Upper lobe of left lung (tissue), 4 donors: ENCODE results near the gene ARMH3.

Experiments used
- POLR2A ChIP-seq, 4 donors: fragments of 450-650 bp; IDR thresholded peaks; one replicate each; pipeline ENCODE4 v1.5.1; 2016 to 2017; ENCODE audit warnings: antibody characterized with exemption in 4 of 4, mild to moderate bottlenecking in 2 of 4
- POLR2AphosphoS5 ChIP-seq, 2 donors: sonication (generic); formaldehyde crosslinking; IDR thresholded peaks; one replicate each; pipeline ENCODE4 v1.5.1; 2017; ENCODE audit warnings: antibody characterized with exemption in 2 of 2
- TF ChIP-seq, protein P1 (sequence below), 6 experiments: fragments of 450-650 bp in 4 of 6; fragments of 200-600 bp in 2 of 6; sonication (generic) in 2 of 6; IDR thresholded peaks; one replicate each; pipeline ENCODE4 v1.5.1; 2016 to 2019; ENCODE audit warnings: antibody characterized with exemption in 6 of 6

DNA sequence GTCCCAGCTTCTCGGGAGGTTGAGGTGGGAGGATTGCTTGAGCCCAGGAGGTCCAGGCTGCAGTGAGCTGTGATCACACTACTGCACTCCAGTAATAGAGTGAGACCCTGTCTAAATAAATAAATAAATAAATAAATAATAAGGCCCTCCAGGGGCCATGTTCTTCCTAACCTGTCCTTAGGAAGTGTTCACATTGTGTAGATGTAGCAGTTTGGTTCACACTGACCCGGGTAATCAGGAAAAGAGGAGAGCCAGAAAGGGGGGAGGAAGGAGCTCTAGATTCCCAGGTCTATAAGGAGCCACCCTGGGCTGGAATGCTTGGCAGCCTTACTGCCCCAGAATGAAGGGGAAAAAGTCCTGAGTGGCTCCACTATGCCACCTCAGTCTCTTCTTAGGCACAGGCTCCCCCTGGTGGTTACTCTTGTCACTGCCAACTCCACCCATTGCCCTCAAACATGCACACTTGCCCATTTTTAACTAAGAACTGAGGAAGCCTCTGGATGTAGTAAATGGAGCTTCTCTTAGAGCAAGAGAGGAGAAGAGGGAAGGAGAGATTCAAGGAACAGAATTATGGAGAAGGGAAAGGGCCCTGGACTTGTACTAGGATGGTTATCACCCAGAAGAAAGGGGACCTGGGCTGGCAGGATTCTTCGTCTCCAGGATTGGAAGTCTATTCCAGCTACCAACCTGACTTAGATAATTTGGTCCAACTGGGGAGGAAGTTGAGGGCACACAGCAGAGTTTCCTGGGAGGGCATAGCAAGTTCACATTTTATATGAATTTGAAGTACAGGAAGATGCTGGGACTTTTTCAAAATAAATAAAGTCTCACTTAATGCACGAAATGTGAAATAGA is 16.9 kb upstream of the ARMH3 start:
- TF ChIP-seq POLR2AphosphoS5 (IDR thresholded peaks at IDR 0.05), result no peak
- TF ChIP-seq POLR2A (IDR thresholded peaks at IDR 0.05), result no peak
- TF ChIP-seq, protein P1, sequence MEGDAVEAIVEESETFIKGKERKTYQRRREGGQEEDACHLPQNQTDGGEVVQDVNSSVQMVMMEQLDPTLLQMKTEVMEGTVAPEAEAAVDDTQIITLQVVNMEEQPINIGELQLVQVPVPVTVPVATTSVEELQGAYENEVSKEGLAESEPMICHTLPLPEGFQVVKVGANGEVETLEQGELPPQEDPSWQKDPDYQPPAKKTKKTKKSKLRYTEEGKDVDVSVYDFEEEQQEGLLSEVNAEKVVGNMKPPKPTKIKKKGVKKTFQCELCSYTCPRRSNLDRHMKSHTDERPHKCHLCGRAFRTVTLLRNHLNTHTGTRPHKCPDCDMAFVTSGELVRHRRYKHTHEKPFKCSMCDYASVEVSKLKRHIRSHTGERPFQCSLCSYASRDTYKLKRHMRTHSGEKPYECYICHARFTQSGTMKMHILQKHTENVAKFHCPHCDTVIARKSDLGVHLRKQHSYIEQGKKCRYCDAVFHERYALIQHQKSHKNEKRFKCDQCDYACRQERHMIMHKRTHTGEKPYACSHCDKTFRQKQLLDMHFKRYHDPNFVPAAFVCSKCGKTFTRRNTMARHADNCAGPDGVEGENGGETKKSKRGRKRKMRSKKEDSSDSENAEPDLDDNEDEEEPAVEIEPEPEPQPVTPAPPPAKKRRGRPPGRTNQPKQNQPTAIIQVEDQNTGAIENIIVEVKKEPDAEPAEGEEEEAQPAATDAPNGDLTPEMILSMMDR (IDR thresholded peaks at IDR 0.05), result peak; percentile 84 to 90 (median 88)
